ENCODE measurements around the gene ADAMTSL2.

Gene ADAMTSL2

GRCh38 chr9:133569891-133570690 lies 35.6 kb downstream of the ADAMTSL2 start:
- TF ChIP-seq RAD21 (IDR thresholded peaks at IDR 0.05; ENCODE audit: low read depth) (no peak), MAX (IDR thresholded peaks at IDR 0.05) (no peak), NFIC (IDR thresholded peaks at IDR 0.05) (no peak), CEBPB (IDR thresholded peaks at IDR 0.05) (no peak), TEAD4 (IDR thresholded peaks at IDR 0.05) (no peak), EGR1 (IDR thresholded peaks at IDR 0.05) (no peak), FOXM1 (IDR thresholded peaks at IDR 0.05; ENCODE audit: borderline replicate concordance, low read depth) (no peak), EP300 (IDR thresholded peaks at IDR 0.05; ENCODE audit: borderline replicate concordance) (no peak), ZBTB7A (IDR thresholded peaks at IDR 0.05; ENCODE audit: low read depth) (no peak)

- TF ChIP-seq TCF12 (IDR thresholded peaks at IDR 0.05; ENCODE audit: low read depth) (no peak), CREB1 (IDR thresholded peaks at IDR 0.05; ENCODE audit: low read depth) (no peak), CEBPB (IDR thresholded peaks at IDR 0.05) (no peak), NFIC (IDR thresholded peaks at IDR 0.05) (no peak), REST (IDR thresholded peaks at IDR 0.05; ENCODE audit: low read depth) (no peak), YY1 (IDR thresholded peaks at IDR 0.05; ENCODE audit: low read depth) (no peak), TAF1 (IDR thresholded peaks at IDR 0.05; ENCODE audit: low read depth) (no peak), EP300 (IDR thresholded peaks at IDR 0.05; ENCODE audit: borderline replicate concordance) (no peak), EGR1 (IDR thresholded peaks at IDR 0.05) (no peak)
Observed at GRCh38 chr9:133570691-133571080, 36.2 kb downstream of the ADAMTSL2 start.

GRCh38 chr9:133571391-133571890 lies 36.9 kb downstream of the ADAMTSL2 start:
- no peak for TF ChIP-seq YY1 (IDR thresholded peaks at IDR 0.05; ENCODE audit: low read depth)
- no peak for TF ChIP-seq FOXM1 (IDR thresholded peaks at IDR 0.05; ENCODE audit: borderline replicate concordance, low read depth)
- no peak for TF ChIP-seq TAF1 (IDR thresholded peaks at IDR 0.05; ENCODE audit: low read depth)
- no peak for TF ChIP-seq TEAD4 (IDR thresholded peaks at IDR 0.05)
- no peak for TF ChIP-seq CREB1 (IDR thresholded peaks at IDR 0.05; ENCODE audit: low read depth)
- TF ChIP-seq CEBPB (IDR thresholded peaks at IDR 0.05), result no peak
- no peak for TF ChIP-seq NFIC (IDR thresholded peaks at IDR 0.05)
- TF ChIP-seq TCF12 (IDR thresholded peaks at IDR 0.05; ENCODE audit: low read depth), result no peak
- no peak for TF ChIP-seq MAX (IDR thresholded peaks at IDR 0.05)
- TF ChIP-seq ZBTB7A (IDR thresholded peaks at IDR 0.05; ENCODE audit: low read depth), result no peak
- TF ChIP-seq EGR1 (IDR thresholded peaks at IDR 0.05), result no peak
- no peak for TF ChIP-seq REST (IDR thresholded peaks at IDR 0.05; ENCODE audit: low read depth)
- no peak for TF ChIP-seq USF1 (IDR thresholded peaks at IDR 0.05)
- no peak for TF ChIP-seq RAD21 (IDR thresholded peaks at IDR 0.05; ENCODE audit: low read depth)

GRCh38 chr9:133571896-133572595 lies 37.5 kb downstream of the ADAMTSL2 start:
- TF ChIP-seq USF1 (IDR thresholded peaks at IDR 0.05) (no peak), TAF1 (IDR thresholded peaks at IDR 0.05; ENCODE audit: low read depth) (no peak), REST (IDR thresholded peaks at IDR 0.05; ENCODE audit: low read depth) (no peak), NFIC (IDR thresholded peaks at IDR 0.05) (no peak), MAX (IDR thresholded peaks at IDR 0.05) (no peak), FOXM1 (IDR thresholded peaks at IDR 0.05; ENCODE audit: borderline replicate concordance, low read depth) (no peak), ZBTB7A (IDR thresholded peaks at IDR 0.05; ENCODE audit: low read depth) (no peak), TEAD4 (IDR thresholded peaks at IDR 0.05) (no peak), EGR1 (IDR thresholded peaks at IDR 0.05) (no peak), EP300 (IDR thresholded peaks at IDR 0.05; ENCODE audit: borderline replicate concordance) (no peak), CEBPB (IDR thresholded peaks at IDR 0.05) (no peak), TCF12 (IDR thresholded peaks at IDR 0.05; ENCODE audit: low read depth) (no peak)
